Stomach (tissue), 4 donors: Measurements from ENCODE around the gene REXO1.

Experiments
- EP300 ChIP-seq: sonication (generic); formaldehyde crosslinking; IDR thresholded peaks from one replicate; pipeline ENCODE4 v1.6.1; 2017; ENCODE audit warnings: antibody characterized with exemption
- POLR2A ChIP-seq, 4 donors: fragments of 450-650 bp; IDR thresholded peaks; one replicate each; pipeline ENCODE4 v1.6.1; 2016; ENCODE audit warnings: antibody characterized with exemption in 4 of 4, control low read depth in 2 of 4, mild to moderate bottlenecking in 1 of 4, moderate library complexity in 1 of 4
- TF ChIP-seq, protein P1 (sequence below), 7 experiments: fragments of 450-650 bp in 4 of 7; fragments of 200-600 bp in 3 of 7; sonication (generic) in 3 of 7; IDR thresholded peaks; one replicate each; pipeline ENCODE4 v1.5.1; 2016 to 2019; ENCODE audit warnings: antibody characterized with exemption in 7 of 7, control low read depth in 2 of 7, mild to moderate bottlenecking in 1 of 7

- TF ChIP-seq, protein P1, sequence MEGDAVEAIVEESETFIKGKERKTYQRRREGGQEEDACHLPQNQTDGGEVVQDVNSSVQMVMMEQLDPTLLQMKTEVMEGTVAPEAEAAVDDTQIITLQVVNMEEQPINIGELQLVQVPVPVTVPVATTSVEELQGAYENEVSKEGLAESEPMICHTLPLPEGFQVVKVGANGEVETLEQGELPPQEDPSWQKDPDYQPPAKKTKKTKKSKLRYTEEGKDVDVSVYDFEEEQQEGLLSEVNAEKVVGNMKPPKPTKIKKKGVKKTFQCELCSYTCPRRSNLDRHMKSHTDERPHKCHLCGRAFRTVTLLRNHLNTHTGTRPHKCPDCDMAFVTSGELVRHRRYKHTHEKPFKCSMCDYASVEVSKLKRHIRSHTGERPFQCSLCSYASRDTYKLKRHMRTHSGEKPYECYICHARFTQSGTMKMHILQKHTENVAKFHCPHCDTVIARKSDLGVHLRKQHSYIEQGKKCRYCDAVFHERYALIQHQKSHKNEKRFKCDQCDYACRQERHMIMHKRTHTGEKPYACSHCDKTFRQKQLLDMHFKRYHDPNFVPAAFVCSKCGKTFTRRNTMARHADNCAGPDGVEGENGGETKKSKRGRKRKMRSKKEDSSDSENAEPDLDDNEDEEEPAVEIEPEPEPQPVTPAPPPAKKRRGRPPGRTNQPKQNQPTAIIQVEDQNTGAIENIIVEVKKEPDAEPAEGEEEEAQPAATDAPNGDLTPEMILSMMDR (IDR thresholded peaks at IDR 0.05) = no peak
- TF ChIP-seq POLR2A (IDR thresholded peaks at IDR 0.05) = no peak
- TF ChIP-seq EP300 = no peak
Observed at GRCh38 chr19:1884719-1885334, 36.5 kb upstream of the REXO1 start.
